Fibroblast of skin of right quadriceps (primary cell): Measurements from ENCODE around the gene NOG.

Source experiments
- DNase-seq: peaks from one replicate; pipeline ENCODE4 v3.0.0-alpha.2; 2013

The NOG gene

DNA sequence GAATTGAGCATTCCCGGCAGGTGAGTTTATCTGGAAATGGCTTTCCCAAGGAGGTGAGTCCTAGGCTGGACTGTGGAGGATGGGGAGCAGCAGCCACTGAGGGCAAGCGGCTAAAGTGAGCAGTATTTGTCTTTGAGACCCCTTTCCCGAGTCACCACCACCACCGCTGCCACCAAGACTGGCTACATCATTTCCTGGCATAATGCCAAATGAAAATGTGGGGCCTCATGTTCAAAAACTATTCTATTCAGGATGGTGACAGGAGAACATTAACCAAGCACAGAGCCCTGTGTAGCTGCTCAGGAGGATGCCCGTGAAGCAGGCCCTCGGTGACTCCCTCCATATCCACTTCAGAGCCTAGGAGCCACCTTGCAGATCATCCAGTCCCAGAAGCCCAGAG lies 46.0 kb downstream of the NOG start:
- no peak for DNase-seq

DNA sequence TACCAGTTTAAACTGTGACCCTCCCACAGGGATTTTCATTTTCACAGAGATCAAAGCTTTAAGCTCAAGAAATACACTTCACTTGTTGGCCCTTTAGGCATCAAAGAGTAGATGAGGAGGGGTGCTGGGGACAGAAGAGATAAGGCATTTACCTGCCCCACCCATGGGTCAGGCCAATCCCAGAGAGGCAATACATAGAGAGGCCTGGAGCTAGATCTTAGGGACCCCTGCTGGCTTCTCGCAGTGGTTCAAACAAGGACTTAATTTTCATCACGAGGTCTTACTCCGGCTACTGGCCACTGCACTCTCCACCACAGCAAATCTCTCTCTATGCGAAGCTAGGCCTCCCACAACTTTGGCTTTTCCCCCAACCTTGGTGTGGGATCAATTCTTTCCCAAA lies 46.6 kb downstream of the NOG start:
- DNase-seq, result no peak

DNA sequence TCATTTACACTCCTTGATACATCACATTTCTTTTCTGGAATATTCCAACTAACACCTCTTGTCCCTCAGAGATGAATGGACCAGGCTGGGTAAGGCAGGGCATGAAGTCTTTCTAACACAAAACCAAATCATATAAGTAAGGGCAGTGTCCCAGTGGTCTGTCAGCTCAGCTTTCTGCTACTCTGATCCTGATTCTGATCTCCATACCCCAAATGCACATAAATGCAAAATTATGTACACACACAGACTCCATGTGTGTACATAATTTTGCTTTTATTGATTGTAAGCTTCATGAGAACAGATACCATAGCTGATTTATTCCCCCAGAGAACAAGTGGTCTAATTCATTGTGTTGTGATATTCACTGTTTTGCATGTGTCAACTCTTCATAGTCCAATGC lies 47.9 kb downstream of the NOG start:
- no peak for DNase-seq

DNA sequence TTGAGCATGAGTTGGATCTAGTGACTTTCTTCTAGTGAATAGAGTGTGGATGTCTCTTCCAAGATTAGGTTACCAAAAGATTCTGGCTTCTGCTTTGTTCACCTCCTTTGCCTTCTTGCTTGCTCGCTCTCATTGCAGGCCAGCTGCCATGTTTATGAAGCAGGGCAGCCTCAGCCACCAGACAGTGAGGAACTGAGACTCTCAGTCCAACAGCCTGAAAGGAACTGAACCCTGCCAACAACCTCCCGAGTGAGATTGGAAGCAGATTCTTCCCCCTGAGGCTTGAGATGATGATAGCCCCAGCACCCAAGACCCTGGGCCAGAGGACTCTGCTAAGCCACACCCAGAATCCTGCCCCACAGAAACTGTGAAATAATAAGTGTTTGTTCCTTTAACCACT lies 48.4 kb downstream of the NOG start:
- DNase-seq, result no peak

DNA sequence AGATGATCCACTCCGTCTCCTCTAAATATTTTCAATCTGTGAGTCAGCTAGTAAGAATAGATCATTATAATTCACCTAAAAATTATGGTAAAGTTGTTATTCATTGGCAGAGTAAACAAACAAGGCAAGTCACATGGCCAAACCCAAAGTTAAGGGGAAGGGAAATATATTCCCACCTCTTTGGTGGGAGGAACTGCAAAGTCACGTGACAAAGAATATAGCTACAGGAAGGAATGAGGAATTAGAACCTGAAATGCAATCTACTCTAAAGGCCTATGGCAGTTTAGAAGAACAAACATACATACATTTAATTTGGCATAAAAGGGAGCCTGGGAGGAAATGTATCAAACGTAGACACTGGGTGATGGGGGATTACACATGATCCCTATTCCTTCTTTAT lies 48.9 kb downstream of the NOG start:
- DNase-seq, result no peak
